SK-N-SH (cell line): ENCODE data around the gene NPAS1. TPM values are rescaled to one million over a fixed set of nuclear protein-coding genes. Genes with fewer than 3 reads are reported as not detected.

ENCODE experiments used
- CTCF ChIA-PET: fragments of 300-600, 350-600 bp; formaldehyde crosslinking; extraction: SDS; loops from one replicate; lab custom pipeline; 2021; lab: Yijun Ruan, JAX
- POLR2A ChIA-PET: fragments of 350-600 bp; sonication (Branson Sonifier 250); formaldehyde crosslinking; extraction: SDS; loops from one replicate; lab custom pipeline; 2020; ENCODE audit warnings: antibody characterized with exemption, inconsistent platforms; lab: Yijun Ruan, JAX
- DNase-seq: peaks from one replicate; pipeline ENCODE4 v3.0.0; 2012
- H2AFZ ChIP-seq: fragments of 200-600 bp; sonication (generic); 2 replicates; pipeline ENCODE4 v1.8.1; 2016; ENCODE audit warnings: antibody characterized with exemption, mild to moderate bottlenecking, low read depth
- H3F3A ChIP-seq: fragments of 200-600 bp; sonication (generic); replicated peaks from 2 replicates; pipeline ENCODE3; 2016; ENCODE audit warnings: antibody characterized with exemption, mild to moderate bottlenecking; ENCODE audit not compliant: insufficient read depth
- H3K27ac ChIP-seq, 2 experiments: fragments of 200-500 bp in 1 of 2; fragments of 200-600 bp in 1 of 2; sonication (Bioruptor generic) in 1 of 2; sonication (generic), shearing (Covaris generic) in 1 of 2; 2 replicates each; pipeline versions ENCODE4 v1.5.1 to v1.6.1; 2014 to 2016; ENCODE audit warnings: low read depth in 2 of 2, inconsistent platforms in 1 of 2, low read length in 1 of 2, mild to moderate bottlenecking in 1 of 2, mixed read lengths in 1 of 2
- H3K27me3 ChIP-seq: fragments of 200-600 bp; sonication (generic), shearing (Covaris generic); 2 replicates; pipeline ENCODE4 v1.6.1; 2016; ENCODE audit warnings: mixed run types; ENCODE audit not compliant: insufficient read depth
- H3K36me3 ChIP-seq, 2 experiments: fragments of 200-500 bp in 1 of 2; fragments of 200-600 bp in 1 of 2; sonication (Bioruptor generic) in 1 of 2; sonication (generic) in 1 of 2; replicated peaks in 1 of 2; 2 replicates each; pipeline versions ENCODE3 to v1.5.1; 2014 to 2016; ENCODE audit warnings: low read length in 1 of 2, mild to moderate bottlenecking in 1 of 2; ENCODE audit not compliant: insufficient read depth in 2 of 2, control insufficient read depth in 1 of 2
- H3K4me1 ChIP-seq, 2 experiments: fragments of 200-500 bp in 1 of 2; fragments of 200-600 bp in 1 of 2; sonication (Bioruptor generic) in 1 of 2; sonication (generic), shearing (Covaris generic) in 1 of 2; 2 replicates each; pipeline versions ENCODE4 v1.5.1 to v1.6.1; 2014 to 2016; ENCODE audit warnings: low read depth in 1 of 2, low read length in 1 of 2, mixed run types in 1 of 2; ENCODE audit not compliant: insufficient read depth in 2 of 2, control insufficient read depth in 1 of 2
- H3K4me2 ChIP-seq: fragments of 200-600 bp; sonication (generic), shearing (Covaris generic); 2 replicates; pipeline ENCODE4 v1.6.1; 2017; ENCODE audit warnings: mixed run types
- H3K4me3 ChIP-seq, 2 experiments: fragments of 200-500 bp in 1 of 2; fragments of 200-600 bp in 1 of 2; sonication (Bioruptor generic) in 1 of 2; sonication (generic), shearing (Covaris generic) in 1 of 2; 2 replicates each; pipeline versions ENCODE4 v1.5.1 to v1.8.1; 2014 to 2016; ENCODE audit warnings: low read depth in 2 of 2, inconsistent platforms in 1 of 2, low read length in 1 of 2, mild to moderate bottlenecking in 1 of 2, mixed read lengths in 1 of 2, moderate library complexity in 1 of 2
- H3K79me2 ChIP-seq: fragments of 200-600 bp; sonication (generic); 2 replicates; pipeline ENCODE4 v1.8.1; 2017; ENCODE audit warnings: mild to moderate bottlenecking; ENCODE audit not compliant: insufficient read depth
- H3K9ac ChIP-seq: fragments of 200-600 bp; sonication (generic); 2 replicates; pipeline ENCODE4 v1.6.1; 2017; ENCODE audit warnings: mixed run types
- H3K9me2 ChIP-seq: fragments of 200-600 bp; sonication (generic); 2 replicates; pipeline ENCODE4 v1.6.1; 2017; ENCODE audit warnings: mixed run types
- H3K9me3 ChIP-seq: fragments of 200-600 bp; sonication (generic); 2 replicates; pipeline ENCODE4 v1.6.1; 2017; ENCODE audit warnings: mixed run types, mild to moderate bottlenecking, moderate library complexity
- H4K20me1 ChIP-seq: fragments of 200-600 bp; sonication (generic); 2 replicates; pipeline ENCODE4 v1.6.1; 2017; ENCODE audit warnings: mild to moderate bottlenecking, mixed run types; ENCODE audit not compliant: insufficient read depth
- CHD2 ChIP-seq: fragments of 150-350 bp; IDR thresholded peaks from 2 replicates; pipeline ENCODE4 v1.6.1; 2018; ENCODE audit warnings: low read length; ENCODE audit not compliant: partially characterized antibody
- FOXJ3 ChIP-seq: sonication (generic); formaldehyde crosslinking; IDR thresholded peaks from 2 replicates; pipeline ENCODE4 v1.5.1; 2020; ENCODE audit warnings: mild to moderate bottlenecking, missing genetic modification reagents
- FOXM1 ChIP-seq: IDR thresholded peaks from 2 replicates; pipeline ENCODE4 v1.4.0; 2012; ENCODE audit warnings: low read depth, mild to moderate bottlenecking
- GATA2 ChIP-seq: sonication (generic); formaldehyde crosslinking; IDR thresholded peaks from 2 replicates; pipeline ENCODE4 v1.5.0; 2020; ENCODE audit warnings: mild to moderate bottlenecking, missing genetic modification reagents
- MAX ChIP-seq: IDR thresholded peaks from 2 replicates; pipeline ENCODE4 v1.4.0; 2012; ENCODE audit warnings: low read depth
- NRF1 ChIP-seq: IDR thresholded peaks from 2 replicates; pipeline ENCODE4 v1.6.1; 2012; ENCODE audit warnings: low read depth, mild to moderate bottlenecking, low read length
- POLR2AphosphoS5 ChIP-seq: IDR thresholded peaks from 2 replicates; pipeline ENCODE4 v1.6.1; 2012; ENCODE audit warnings: low read depth, low read length
- RCOR1 ChIP-seq: fragments of 150-350 bp; IDR thresholded peaks from 2 replicates; pipeline ENCODE4 v1.6.1; 2017; ENCODE audit warnings: antibody characterized with exemption, low read length
- RFX5 ChIP-seq: IDR thresholded peaks from 2 replicates; pipeline ENCODE4 v1.6.1; 2012; ENCODE audit warnings: mild to moderate bottlenecking, improper control_type of control experiment, low read length
- SMC3 ChIP-seq: IDR thresholded peaks from 2 replicates; pipeline ENCODE4 v1.6.1; 2012; ENCODE audit warnings: low read depth, low read length, improper control_type of control experiment
- USF1 ChIP-seq: IDR thresholded peaks from 2 replicates; pipeline ENCODE4 v1.4.0; 2012; ENCODE audit warnings: low read depth, borderline replicate concordance
- YY1 ChIP-seq: IDR thresholded peaks from 2 replicates; pipeline ENCODE4 v1.4.0; 2012; ENCODE audit warnings: low read depth, mild to moderate bottlenecking
- ZBTB33 ChIP-seq: IDR thresholded peaks from 2 replicates; pipeline ENCODE4 v1.4.0; 2012; ENCODE audit warnings: low read depth, borderline replicate concordance
- WGBS: methylation state at CpG from one replicate; pipeline ENCODE4 v1.1.6; 2017; ENCODE audit warnings: low lambda C conversion rate; 5-methylcytosine and 5-hydroxymethylcytosine counted together
- polyA plus RNA-seq, 3 experiments: library from polyadenylated mRNA; depleted of rRNA; stranded (reverse); fragments of >200 nt; gene quantifications; 2 replicates each; pipeline ENCODE4 v1.2.3, GENCODE V29; 2012
- TF ChIP-seq, protein P1 (sequence below): IDR thresholded peaks from 2 replicates; pipeline ENCODE4; 2012
- TF ChIP-seq, protein P2 (sequence below): fragments of 150-350 bp; IDR thresholded peaks from 2 replicates; pipeline ENCODE4 v1.6.1; 2016; ENCODE audit warnings: mild to moderate bottlenecking, low read depth, low read length

NPAS1 gene
- polyA plus RNA-seq, 1 of the 3 experiments (the other 2 are of a cell fraction), result 1.1 TPM

DNA sequence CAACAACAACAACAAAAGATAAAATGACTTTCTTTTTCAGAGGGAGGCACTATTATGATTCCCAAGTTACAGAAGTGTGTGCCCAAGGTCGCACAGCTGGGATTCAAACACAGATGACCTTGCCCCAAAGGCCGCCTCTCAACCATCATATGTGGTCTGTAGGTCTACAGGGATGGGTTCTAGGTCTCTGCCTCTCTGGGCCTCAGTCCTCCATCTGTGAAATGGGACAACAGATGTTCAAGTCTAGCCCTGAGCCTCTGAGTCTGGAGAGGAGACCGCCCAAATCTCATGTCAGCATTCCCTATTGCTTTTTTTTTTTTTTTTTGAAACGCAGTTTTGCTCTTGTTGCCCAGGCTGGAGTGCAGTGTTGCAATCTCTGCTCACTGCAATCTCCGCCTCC lies 4.9 kb downstream of the NPAS1 start:
- no peaks in the 10 kb centered on the region for H3K9me2 ChIP-seq
- H3K4me3 ChIP-seq, result no peak overlapping the region
- no peak overlapping the region for H3K9ac ChIP-seq
- no peaks in the 10 kb centered on the region for H3K9me3 ChIP-seq
- H3K4me1 ChIP-seq, result peaks cover 3 to 22% of the 10 kb centered on the region in 2 experiments; a peak in 2 of 4 replicates
- WGBS, result 69% methylated on average over 5 of the region's 5 CpGs
- ChIA-PET POLR2A (no interaction called here), CTCF (interaction anchor here (4.5 to 10.5 kb wide), 2 partner anchors 9 to 12 kb away, joined by 44 to 98 read pairs; no protein-coding TSS in a partner anchor)
- no peaks in the 10 kb centered on the region for H3K36me3 ChIP-seq
- no peak overlapping the region for H3K27ac ChIP-seq
- no peak overlapping the region for H2AFZ ChIP-seq
- no peak for DNase-seq
- no peaks in the 10 kb centered on the region for H3K79me2 ChIP-seq
- no peak for TF ChIP-seq RFX5
- TF ChIP-seq CHD2, result no peak
- no peak for TF ChIP-seq FOXM1
- TF ChIP-seq POLR2AphosphoS5, result no peak
- TF ChIP-seq, protein P1, sequence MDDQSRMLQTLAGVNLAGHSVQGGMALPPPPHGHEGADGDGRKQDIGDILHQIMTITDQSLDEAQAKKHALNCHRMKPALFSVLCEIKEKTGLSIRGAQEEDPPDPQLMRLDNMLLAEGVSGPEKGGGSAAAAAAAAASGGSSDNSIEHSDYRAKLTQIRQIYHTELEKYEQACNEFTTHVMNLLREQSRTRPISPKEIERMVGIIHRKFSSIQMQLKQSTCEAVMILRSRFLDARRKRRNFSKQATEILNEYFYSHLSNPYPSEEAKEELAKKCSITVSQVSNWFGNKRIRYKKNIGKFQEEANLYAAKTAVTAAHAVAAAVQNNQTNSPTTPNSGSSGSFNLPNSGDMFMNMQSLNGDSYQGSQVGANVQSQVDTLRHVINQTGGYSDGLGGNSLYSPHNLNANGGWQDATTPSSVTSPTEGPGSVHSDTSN, result no peak
- TF ChIP-seq, protein P2, sequence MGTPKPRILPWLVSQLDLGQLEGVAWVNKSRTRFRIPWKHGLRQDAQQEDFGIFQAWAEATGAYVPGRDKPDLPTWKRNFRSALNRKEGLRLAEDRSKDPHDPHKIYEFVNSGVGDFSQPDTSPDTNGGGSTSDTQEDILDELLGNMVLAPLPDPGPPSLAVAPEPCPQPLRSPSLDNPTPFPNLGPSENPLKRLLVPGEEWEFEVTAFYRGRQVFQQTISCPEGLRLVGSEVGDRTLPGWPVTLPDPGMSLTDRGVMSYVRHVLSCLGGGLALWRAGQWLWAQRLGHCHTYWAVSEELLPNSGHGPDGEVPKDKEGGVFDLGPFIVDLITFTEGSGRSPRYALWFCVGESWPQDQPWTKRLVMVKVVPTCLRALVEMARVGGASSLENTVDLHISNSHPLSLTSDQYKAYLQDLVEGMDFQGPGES, result no peak
- TF ChIP-seq YY1, result no peak
- TF ChIP-seq USF1, result no peak
- TF ChIP-seq GATA2, result no peak
- TF ChIP-seq MAX, result no peak
- TF ChIP-seq ZBTB33, result no peak
- TF ChIP-seq FOXJ3 (CRISPR knock-in tag), result no peak
- TF ChIP-seq RCOR1, result no peak
- no peak for TF ChIP-seq SMC3
- TF ChIP-seq NRF1, result no peak
- TF ChIP-seq, all 33 proteins: peak for 0
- no peak overlapping the region for H3K4me2 ChIP-seq
- H4K20me1 ChIP-seq, result peaks cover 5% of the 10 kb centered on the region; the same call in 1 of the 2 replicates
- peaks cover 7% of the 10 kb centered on the region for H3F3A ChIP-seq
- H3K27me3 ChIP-seq, result peaks cover 52% of the 10 kb centered on the region
